D341Med (cell line): ENCODE measurements around the gene UBTF.

Experiments used
- DNase-seq: peaks from one replicate; pipeline ENCODE4 v3.0.0; 2012; ENCODE audit warnings: low spot score

UBTF gene

DNA sequence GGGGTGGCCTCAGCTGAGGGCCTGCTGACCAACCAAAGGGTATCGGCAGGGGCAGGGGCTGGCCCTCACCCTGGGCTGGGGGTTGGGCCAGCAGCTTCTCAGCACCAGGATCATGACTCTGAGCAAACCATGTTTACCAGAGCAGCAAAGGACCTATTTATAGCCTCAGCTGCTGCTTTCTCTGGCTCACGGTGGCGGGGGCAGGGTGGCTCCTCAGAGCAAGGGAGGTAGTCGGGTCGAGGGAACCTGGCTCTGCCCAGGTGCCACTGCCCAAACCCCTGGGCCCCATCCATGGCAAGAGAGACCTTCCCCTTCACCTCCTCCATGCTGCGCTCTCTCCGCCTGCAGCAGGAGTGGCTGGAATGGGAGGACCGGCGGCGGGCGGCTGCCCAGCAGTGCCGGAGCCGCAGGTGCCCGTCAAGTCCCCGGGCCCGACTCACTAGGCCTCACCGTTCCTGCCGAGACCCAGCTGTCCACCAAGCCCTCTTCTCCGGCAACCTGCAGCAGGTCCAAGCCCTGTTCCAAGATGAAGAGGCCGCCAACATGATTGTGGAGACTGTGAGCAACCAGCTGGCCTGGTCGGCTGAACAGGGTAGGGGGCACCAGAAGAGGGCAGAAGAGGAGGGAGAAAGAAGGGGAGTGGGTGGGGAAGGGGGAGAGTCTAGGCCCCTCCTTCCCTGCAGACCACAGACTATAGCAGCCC is 48.8 kb downstream of the UBTF start, which contains the start of gene ASB16:
Gene ASB16 (plus strand): TSS at position 206 of the 703 bp plus-strand sequence. CDS start 86 bp downstream, at position 292.
- peak; percentile 36 for DNase-seq

- no peak for DNase-seq
These were observed 49.4 kb downstream of the UBTF start for GRCh38 chr17:44170135-44170498.

DNA sequence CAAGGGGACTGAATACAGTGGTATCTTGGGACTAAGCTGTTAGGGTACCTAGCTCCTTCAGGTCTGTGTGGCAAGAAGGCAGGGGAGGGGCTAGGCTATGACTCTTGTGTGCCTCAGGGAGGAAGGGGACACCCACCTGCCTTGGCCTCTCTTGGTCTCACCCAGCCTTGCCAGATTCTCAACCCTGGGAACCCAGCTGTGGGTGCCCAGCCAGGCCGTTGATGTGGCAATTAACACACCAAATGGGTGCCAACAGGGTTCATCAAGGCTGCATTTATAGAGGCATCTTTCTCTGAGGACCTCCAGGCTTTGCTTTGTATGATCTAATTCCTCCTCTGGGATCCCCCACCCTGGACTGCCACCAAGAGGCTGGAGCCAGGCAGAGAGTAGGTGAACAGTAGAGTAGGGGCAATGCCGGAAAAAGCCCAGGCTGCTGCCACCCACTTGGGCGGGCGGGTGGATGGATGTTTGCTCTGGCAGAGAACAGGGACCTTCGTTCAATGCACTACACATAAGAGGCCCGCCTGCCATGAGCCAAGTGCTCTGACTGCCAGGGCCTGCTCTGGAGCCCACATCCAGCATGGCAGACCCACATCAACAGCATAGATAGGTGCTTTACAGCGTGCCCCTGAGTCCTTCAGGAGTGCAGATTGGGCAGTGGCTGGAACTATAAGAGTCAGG is 52.2 kb downstream of the UBTF start:
- DNase-seq = no peak

GRCh38 chr17:44164476-44164875 is 55.0 kb downstream of the UBTF start:
- DNase-seq = no peak

DNA sequence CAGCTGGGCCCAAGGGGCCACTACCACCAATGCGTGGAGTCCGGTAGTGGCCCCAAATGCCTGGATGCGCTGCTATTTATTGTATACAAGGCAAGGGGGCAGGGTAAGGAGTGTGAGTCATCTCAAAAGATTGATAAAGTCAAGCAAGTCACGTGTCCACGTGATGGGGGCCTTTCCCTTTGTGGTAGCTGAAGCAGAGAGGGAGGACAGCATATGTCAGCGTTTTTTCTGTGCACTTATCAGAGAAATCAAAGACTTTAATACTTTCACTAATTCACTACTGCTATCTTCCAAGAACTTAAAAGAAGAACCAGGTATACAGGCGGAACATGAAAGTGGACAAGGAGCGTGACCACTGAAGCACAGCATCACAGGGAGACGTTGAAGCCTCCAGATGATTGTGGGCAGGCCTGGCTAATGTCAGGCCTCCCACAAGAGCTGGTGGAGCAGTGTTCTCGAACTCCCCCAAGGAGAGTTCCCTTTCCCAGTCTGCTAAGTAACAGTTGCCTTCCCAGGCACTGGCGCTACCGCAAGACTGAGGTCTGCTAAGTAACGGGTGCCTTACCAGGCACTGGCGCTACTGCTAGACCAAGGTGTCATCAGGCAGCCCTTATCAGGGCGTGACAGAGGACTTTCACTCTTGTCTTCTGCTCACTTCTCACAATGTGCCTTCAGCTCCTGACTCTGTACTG is 59.8 kb downstream of the UBTF start:
- DNase-seq = no peak

- DNase-seq = peak; percentile 33
These were observed 64.0 kb downstream of the UBTF start for GRCh38 chr17:44155488-44155887.
